ENCODE measurements around the gene MAML3. TPM values are rescaled to one million over a fixed set of nuclear protein-coding genes. Genes with fewer than 3 reads are reported as not detected.

The MAML3 gene
- total and polyA plus RNA-seq, 2 donors: 6.7 to 7.0 TPM

GRCh38 chr4:139845453-139846093 lies 308.4 kb downstream of the MAML3 start:
- DNase-seq (ENCODE audit: extremely low spot score): no peak
- H3K4me3 ChIP-seq (ENCODE audit: low read depth, low read length): no peak overlapping the region
- no peak overlapping the region for H3K27ac ChIP-seq (ENCODE audit: low read depth)
- no peaks in the 10 kb centered on the region for H3K4me1 ChIP-seq (ENCODE audit: insufficient read depth)
- WGBS: 90% methylated on average over 3 of the region's 3 CpGs
- no peaks in the 10 kb centered on the region for H3K36me3 ChIP-seq (ENCODE audit: insufficient read depth)

- no peak overlapping the region for H3K4me3 ChIP-seq (ENCODE audit: low read depth, low read length)
- no peak for DNase-seq (ENCODE audit: extremely low spot score)
- no peaks in the 10 kb centered on the region for H3K36me3 ChIP-seq (ENCODE audit: insufficient read depth)
- H3K4me1 ChIP-seq (ENCODE audit: insufficient read depth): no peaks in the 10 kb centered on the region
- H3K27ac ChIP-seq (ENCODE audit: low read depth): no peak overlapping the region
Measured at GRCh38 chr4:139844459-139845036, 309.4 kb downstream of the MAML3 start.

GRCh38 chr4:139844057-139844456 lies 309.9 kb downstream of the MAML3 start:
- Histone ChIP-seq H3K27ac (ENCODE audit: low read depth) (no peak overlapping the region), H3K4me1 (ENCODE audit: insufficient read depth) (no peaks in the 10 kb centered on the region), H3K4me3 (ENCODE audit: low read depth, low read length) (no peak overlapping the region), H3K36me3 (ENCODE audit: insufficient read depth) (no peaks in the 10 kb centered on the region)
- WGBS: 98% methylated on average over 2 of the region's 2 CpGs
- DNase-seq (ENCODE audit: extremely low spot score): no peak

GRCh38 chr4:139843641-139844040 lies 310.3 kb downstream of the MAML3 start:
- Histone ChIP-seq H3K27ac (ENCODE audit: low read depth) (no peak overlapping the region), H3K4me1 (ENCODE audit: insufficient read depth) (no peaks in the 10 kb centered on the region), H3K36me3 (ENCODE audit: insufficient read depth) (no peaks in the 10 kb centered on the region), H3K4me3 (ENCODE audit: low read depth, low read length) (no peak overlapping the region)
- WGBS: 96% methylated on average over 5 of the region's 5 CpGs
- no peak for DNase-seq (ENCODE audit: extremely low spot score)

GRCh38 chr4:139841464-139842195 lies 312.4 kb downstream of the MAML3 start:
- H3K4me1 ChIP-seq (ENCODE audit: insufficient read depth): no peaks in the 10 kb centered on the region
- WGBS: 82% methylated on average over 10 of the region's 10 CpGs
- H3K27ac ChIP-seq (ENCODE audit: low read depth): no peak overlapping the region
- DNase-seq (ENCODE audit: extremely low spot score): no peak
- H3K4me3 ChIP-seq (ENCODE audit: low read depth, low read length): no peak overlapping the region
- no peaks in the 10 kb centered on the region for H3K36me3 ChIP-seq (ENCODE audit: insufficient read depth)

- no peak overlapping the region for H3K27ac ChIP-seq (ENCODE audit: low read depth)
- DNase-seq (ENCODE audit: extremely low spot score): no peak
- H3K36me3 ChIP-seq (ENCODE audit: insufficient read depth): no peaks in the 10 kb centered on the region
- 98% methylated on average over 2 of the region's 2 CpGs for WGBS
- H3K4me1 ChIP-seq (ENCODE audit: insufficient read depth): no peaks in the 10 kb centered on the region
- no peak overlapping the region for H3K4me3 ChIP-seq (ENCODE audit: low read depth, low read length)
Measured at GRCh38 chr4:139840773-139841172, 313.2 kb downstream of the MAML3 start.

GRCh38 chr4:139839403-139840031 lies 314.5 kb downstream of the MAML3 start:
- Histone ChIP-seq H3K36me3 (ENCODE audit: insufficient read depth) (no peaks in the 10 kb centered on the region), H3K4me1 (ENCODE audit: insufficient read depth) (no peaks in the 10 kb centered on the region), H3K4me3 (ENCODE audit: low read depth, low read length) (no peak overlapping the region), H3K27ac (ENCODE audit: low read depth) (no peak overlapping the region)
- DNase-seq (ENCODE audit: extremely low spot score): no peak
- WGBS: 77% methylated on average over 6 of the region's 6 CpGs

GRCh38 chr4:139838811-139839210 lies 315.2 kb downstream of the MAML3 start:
- Histone ChIP-seq H3K4me1 (ENCODE audit: insufficient read depth) (no peaks in the 10 kb centered on the region), H3K36me3 (ENCODE audit: insufficient read depth) (no peaks in the 10 kb centered on the region), H3K4me3 (ENCODE audit: low read depth, low read length) (no peak overlapping the region), H3K27ac (ENCODE audit: low read depth) (no peak overlapping the region)
- no peak for DNase-seq (ENCODE audit: extremely low spot score)
- WGBS: 92% methylated on average over 3 of the region's 3 CpGs

- WGBS: 96% methylated on average over 2 of the region's 2 CpGs
- no peak for DNase-seq (ENCODE audit: extremely low spot score)
- Histone ChIP-seq H3K4me3 (ENCODE audit: low read depth, low read length) (no peak overlapping the region), H3K36me3 (ENCODE audit: insufficient read depth) (no peaks in the 10 kb centered on the region), H3K27ac (ENCODE audit: low read depth) (no peak overlapping the region), H3K4me1 (ENCODE audit: insufficient read depth) (no peaks in the 10 kb centered on the region)
Measured at GRCh38 chr4:139834981-139835391, 319.0 kb downstream of the MAML3 start.

- 95% methylated on average over 8 of the region's 8 CpGs for WGBS
- H3K36me3 ChIP-seq (ENCODE audit: insufficient read depth): no peaks in the 10 kb centered on the region
- H3K27ac ChIP-seq (ENCODE audit: low read depth): no peak overlapping the region
- no peaks in the 10 kb centered on the region for H3K4me1 ChIP-seq (ENCODE audit: insufficient read depth)
- no peak overlapping the region for H3K4me3 ChIP-seq (ENCODE audit: low read depth, low read length)
- DNase-seq (ENCODE audit: extremely low spot score): no peak
Measured at GRCh38 chr4:139834226-139834662, 319.7 kb downstream of the MAML3 start.

GRCh38 chr4:139833151-139833910 lies 320.7 kb downstream of the MAML3 start:
- Histone ChIP-seq H3K36me3 (ENCODE audit: insufficient read depth) (no peaks in the 10 kb centered on the region), H3K27ac (ENCODE audit: low read depth) (no peak overlapping the region), H3K4me1 (ENCODE audit: insufficient read depth) (no peaks in the 10 kb centered on the region), H3K4me3 (ENCODE audit: low read depth, low read length) (no peak overlapping the region)
- DNase-seq (ENCODE audit: extremely low spot score): no peak
- whole genome bisulfite sequencing: 81% methylated on average over 21 of the region's 21 CpGs

GRCh38 chr4:139828966-139829664 lies 324.9 kb downstream of the MAML3 start:
- Histone ChIP-seq H3K4me1 (ENCODE audit: insufficient read depth) (no peaks in the 10 kb centered on the region), H3K36me3 (ENCODE audit: insufficient read depth) (no peaks in the 10 kb centered on the region), H3K4me3 (ENCODE audit: low read depth, low read length) (no peak overlapping the region), H3K27ac (ENCODE audit: low read depth) (no peak overlapping the region)
- 90% methylated on average over 7 of the region's 7 CpGs for WGBS
- DNase-seq (ENCODE audit: extremely low spot score): no peak

- Histone ChIP-seq H3K4me1 (ENCODE audit: insufficient read depth) (no peaks in the 10 kb centered on the region), H3K4me3 (ENCODE audit: low read depth, low read length) (no peak overlapping the region), H3K27ac (ENCODE audit: low read depth) (no peak overlapping the region), H3K36me3 (ENCODE audit: insufficient read depth) (no peaks in the 10 kb centered on the region)
- no peak for DNase-seq (ENCODE audit: extremely low spot score)
- WGBS: 93% methylated on average over 8 of the region's 8 CpGs
Measured at GRCh38 chr4:139826426-139826825, 327.6 kb downstream of the MAML3 start.

All from urinary bladder (tissue), 4 donors.